HepG2 (cell line): Measurements from ENCODE around the gene PAFAH1B2. TPM values are rescaled to one million over a fixed set of nuclear protein-coding genes. Genes with fewer than 3 reads are reported as not detected.

Experiments used
- FOXK1 ChIP-seq: sonication (generic); formaldehyde crosslinking; IDR thresholded peaks from 2 replicates; pipeline ENCODE4 v1.4.0; 2020; ENCODE audit warnings: low read depth, missing genetic modification reagents, borderline replicate concordance
- FOXO4 ChIP-seq: sonication (generic); formaldehyde crosslinking; conservative IDR thresholded peaks from 2 replicates; pipeline ENCODE4 v1.8.1; 2023; ENCODE audit warnings: missing genetic modification reagents
- GATAD2A ChIP-seq: IDR thresholded peaks from 2 replicates; pipeline ENCODE4 v1.6.1; 2016
- GMEB2 ChIP-seq: IDR thresholded peaks from 2 replicates; pipeline ENCODE4 v1.6.1; 2016; ENCODE audit warnings: missing biosample characterization, missing genetic modification reagents, low read depth
- KDM3A ChIP-seq: IDR thresholded peaks from 2 replicates; pipeline ENCODE4 v1.6.1; 2018; ENCODE audit warnings: low read depth, missing compliant biosample characterization
- KLF16 ChIP-seq, 2 experiments: sonication (generic) in 1 of 2; formaldehyde crosslinking in 1 of 2; IDR thresholded peaks; 2 replicates each; pipeline versions ENCODE4 v1.6.1 to v1.8.0; 2016 to 2023; ENCODE audit warnings: missing genetic modification reagents in 2 of 2, missing compliant biosample characterization in 1 of 2
- SALL1 ChIP-seq: sonication (generic); formaldehyde crosslinking; IDR thresholded peaks from 2 replicates; pipeline ENCODE4 v1.8.0; 2022; ENCODE audit warnings: mild to moderate bottlenecking, missing genetic modification reagents
- ZBTB7B ChIP-seq: sonication (generic); formaldehyde crosslinking; IDR thresholded peaks from 2 replicates; pipeline ENCODE4 v1.4.0; 2020; ENCODE audit warnings: missing genetic modification reagents
- ZNF607 ChIP-seq: sonication (generic); formaldehyde crosslinking; IDR thresholded peaks from 2 replicates; pipeline ENCODE4 v1.5.1; 2020; ENCODE audit warnings: missing genetic modification reagents, mild to moderate bottlenecking, borderline replicate concordance
- ZNF850 ChIP-seq: sonication (generic); formaldehyde crosslinking; conservative IDR thresholded peaks from 2 replicates; pipeline ENCODE4 v1.9.0; 2021; ENCODE audit warnings: mild to moderate bottlenecking, missing genetic modification reagents
- ZSCAN29 ChIP-seq: sonication (generic); formaldehyde crosslinking; conservative IDR thresholded peaks from 2 replicates; pipeline ENCODE4 v1.4.0; 2020; ENCODE audit warnings: mild to moderate bottlenecking, missing genetic modification reagents
- polyA plus RNA-seq, 8 experiments: library from polyadenylated mRNA; depleted of rRNA in 3 of 8; stranded (reverse) in 7 of 8; unstranded in 1 of 8; fragments of >200 nt; fragmentation: Illumina TruSeq in 4 of 8; extraction: Trizol in 4 of 8; gene quantifications; 2 replicates each; pipeline versions ENCODE4 v1.2.1 to v1.2.3, GENCODE V29; 2011 to 2016; ENCODE audit warnings: low read depth in 4 of 8, missing spikeins in 1 of 8, mixed read lengths in 1 of 8; ENCODE audit not compliant: insufficient read depth in 1 of 8
- total RNA-seq, 5 experiments: library from RNA; depleted of rRNA; stranded (reverse); fragments of >200 nt; fragmentation: Illumina TruSeq; extraction: Trizol; gene quantifications; 2 replicates each; pipeline ENCODE4 v1.2.3, GENCODE V29; 2016; ENCODE audit warnings: low read depth in 1 of 5
- TF ChIP-seq, protein P1 (sequence below): sonication (generic); formaldehyde crosslinking; IDR thresholded peaks from 2 replicates; pipeline ENCODE4 v1.4.0; 2020; ENCODE audit warnings: missing genetic modification reagents
- TF ChIP-seq, protein P2 (sequence below): sonication (generic); formaldehyde crosslinking; IDR thresholded peaks from one replicate; pipeline ENCODE4 v1.5.1; 2020; ENCODE audit warnings: mild to moderate bottlenecking, missing genetic modification reagents; ENCODE audit errors: not compliant biosample characterization

PAFAH1B2 gene
- total and polyA plus RNA-seq, 2 of the 13 experiments (the other 11 are each of a cell fraction or from before 2014, with no cell fraction given) = 28.8 to 104 TPM

GRCh38 chr11:117178210-117179034 lies 34.3 kb downstream of the PAFAH1B2 start, which contains the start of gene SIDT2 (continued):
- TF ChIP-seq GMEB2 (CRISPR knock-in tag) (peak; percentile 65; the same call in 1 of the 2 replicates), ZBTB7B (CRISPR knock-in tag) (peak; percentile 36; the same call in 1 of the 2 replicates), SALL1 (peak; percentile 31; the same call in 1 of the 2 replicates), ZNF607 (CRISPR knock-in tag) (no peak), ZNF850 (CRISPR knock-in tag) (no peak), ZSCAN29 (0 out of 2 replicates have a peak, but pooled peaks have one; percentile 35), KDM3A (CRISPR knock-in tag) (peak; percentile 59; the same call in 1 of the 2 replicates), FOXK1 (CRISPR knock-in tag) (peak; percentile 83), KLF16 (CRISPR knock-in tag; IDR thresholded peaks at IDR 0.05) (peak in 1 of 2 experiments; percentile 59; a peak in 1 of 4 replicates), FOXO4 (CRISPR knock-in tag) (no peak), GATAD2A (CRISPR knock-in tag) (no peak)
- TF ChIP-seq, protein P1, sequence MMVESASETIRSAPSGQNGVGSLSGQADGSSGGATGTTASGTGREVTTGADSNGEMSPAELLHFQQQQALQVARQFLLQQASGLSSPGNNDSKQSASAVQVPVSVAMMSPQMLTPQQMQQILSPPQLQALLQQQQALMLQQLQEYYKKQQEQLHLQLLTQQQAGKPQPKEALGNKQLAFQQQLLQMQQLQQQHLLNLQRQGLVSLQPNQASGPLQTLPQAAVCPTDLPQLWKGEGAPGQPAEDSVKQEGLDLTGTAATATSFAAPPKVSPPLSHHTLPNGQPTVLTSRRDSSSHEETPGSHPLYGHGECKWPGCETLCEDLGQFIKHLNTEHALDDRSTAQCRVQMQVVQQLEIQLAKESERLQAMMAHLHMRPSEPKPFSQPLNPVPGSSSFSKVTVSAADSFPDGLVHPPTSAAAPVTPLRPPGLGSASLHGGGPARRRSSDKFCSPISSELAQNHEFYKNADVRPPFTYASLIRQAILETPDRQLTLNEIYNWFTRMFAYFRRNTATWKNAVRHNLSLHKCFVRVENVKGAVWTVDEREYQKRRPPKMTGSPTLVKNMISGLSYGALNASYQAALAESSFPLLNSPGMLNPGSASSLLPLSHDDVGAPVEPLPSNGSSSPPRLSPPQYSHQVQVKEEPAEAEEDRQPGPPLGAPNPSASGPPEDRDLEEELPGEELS (CRISPR knock-in tag) = peak; percentile 57; the same call in 1 of the 2 replicates
- TF ChIP-seq, protein P2, sequence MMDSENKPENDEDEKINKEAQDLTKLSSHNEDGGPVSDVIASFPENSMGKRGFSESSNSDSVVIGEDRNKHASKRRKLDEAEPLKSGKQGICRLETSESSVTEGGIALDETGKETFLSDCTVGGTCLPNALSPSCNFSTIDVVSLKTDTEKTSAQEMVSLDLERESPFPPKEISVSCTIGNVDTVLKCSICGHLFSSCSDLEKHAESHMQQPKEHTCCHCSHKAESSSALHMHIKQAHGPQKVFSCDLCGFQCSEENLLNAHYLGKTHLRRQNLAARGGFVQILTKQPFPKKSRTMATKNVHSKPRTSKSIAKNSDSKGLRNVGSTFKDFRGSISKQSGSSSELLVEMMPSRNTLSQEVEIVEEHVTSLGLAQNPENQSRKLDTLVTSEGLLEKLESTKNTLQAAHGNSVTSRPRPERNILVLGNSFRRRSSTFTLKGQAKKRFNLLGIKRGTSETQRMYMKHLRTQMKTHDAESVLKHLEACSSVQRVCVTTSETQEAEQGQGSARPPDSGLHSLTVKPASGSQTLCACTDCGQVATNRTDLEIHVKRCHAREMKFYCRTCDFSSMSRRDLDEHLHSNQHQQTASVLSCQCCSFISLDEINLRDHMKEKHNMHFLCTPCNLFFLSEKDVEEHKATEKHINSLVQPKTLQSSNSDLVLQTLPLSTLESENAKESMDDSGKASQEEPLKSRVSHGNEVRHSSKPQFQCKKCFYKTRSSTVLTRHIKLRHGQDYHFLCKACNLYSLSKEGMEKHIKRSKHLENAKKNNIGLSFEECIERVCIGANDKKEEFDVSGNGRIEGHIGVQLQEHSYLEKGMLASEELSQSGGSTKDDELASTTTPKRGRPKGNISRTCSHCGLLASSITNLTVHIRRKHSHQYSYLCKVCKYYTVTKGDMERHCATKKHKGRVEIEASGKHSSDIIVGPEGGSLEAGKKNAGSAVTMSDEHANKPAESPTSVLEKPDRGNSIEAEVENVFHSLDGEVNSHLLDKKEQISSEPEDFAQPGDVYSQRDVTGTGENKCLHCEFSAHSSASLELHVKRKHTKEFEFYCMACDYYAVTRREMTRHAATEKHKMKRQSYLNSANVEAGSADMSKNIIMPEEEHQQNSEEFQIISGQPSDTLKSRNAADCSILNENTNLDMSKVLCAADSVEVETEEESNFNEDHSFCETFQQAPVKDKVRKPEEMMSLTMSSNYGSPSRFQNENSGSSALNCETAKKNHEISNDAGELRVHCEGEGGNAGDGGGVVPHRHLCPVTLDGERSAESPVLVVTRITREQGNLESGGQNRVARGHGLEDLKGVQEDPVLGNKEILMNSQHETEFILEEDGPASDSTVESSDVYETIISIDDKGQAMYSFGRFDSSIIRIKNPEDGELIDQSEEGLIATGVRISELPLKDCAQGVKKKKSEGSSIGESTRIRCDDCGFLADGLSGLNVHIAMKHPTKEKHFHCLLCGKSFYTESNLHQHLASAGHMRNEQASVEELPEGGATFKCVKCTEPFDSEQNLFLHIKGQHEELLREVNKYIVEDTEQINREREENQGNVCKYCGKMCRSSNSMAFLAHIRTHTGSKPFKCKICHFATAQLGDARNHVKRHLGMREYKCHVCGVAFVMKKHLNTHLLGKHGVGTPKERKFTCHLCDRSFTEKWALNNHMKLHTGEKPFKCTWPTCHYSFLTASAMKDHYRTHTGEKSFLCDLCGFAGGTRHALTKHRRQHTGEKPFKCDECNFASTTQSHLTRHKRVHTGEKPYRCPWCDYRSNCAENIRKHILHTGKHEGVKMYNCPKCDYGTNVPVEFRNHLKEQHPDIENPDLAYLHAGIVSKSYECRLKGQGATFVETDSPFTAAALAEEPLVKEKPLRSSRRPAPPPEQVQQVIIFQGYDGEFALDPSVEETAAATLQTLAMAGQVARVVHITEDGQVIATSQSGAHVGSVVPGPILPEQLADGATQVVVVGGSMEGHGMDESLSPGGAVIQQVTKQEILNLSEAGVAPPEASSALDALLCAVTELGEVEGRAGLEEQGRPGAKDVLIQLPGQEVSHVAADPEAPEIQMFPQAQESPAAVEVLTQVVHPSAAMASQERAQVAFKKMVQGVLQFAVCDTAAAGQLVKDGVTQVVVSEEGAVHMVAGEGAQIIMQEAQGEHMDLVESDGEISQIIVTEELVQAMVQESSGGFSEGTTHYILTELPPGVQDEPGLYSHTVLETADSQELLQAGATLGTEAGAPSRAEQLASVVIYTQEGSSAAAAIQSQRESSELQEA (CRISPR knock-in tag) = peak; percentile 20
